Measurements from ENCODE around the gene RAMAC.
"Not testable (repeated sequence)": the region's sequence is repeated elsewhere in the genome, so short reads cannot be mapped to it uniquely, and the experiment has no call there.

GRCh38 chr15:83031234-83031633, 45.2 kb downstream of the RAMAC start:
- not testable (repeated sequence) for TF ChIP-seq CTCF (IDR thresholded peaks at IDR 0.05; ENCODE audit: low read depth, low read length, poor library complexity, severe bottlenecking); EZH2phosphoT487 (IDR thresholded peaks at IDR 0.05; ENCODE audit: borderline replicate concordance, low read length)

Measured in DOHH2 (cell line).